Measurements from ENCODE around the gene TCTN3. TPM values are rescaled to one million over a fixed set of nuclear protein-coding genes. Genes with fewer than 3 reads are reported as not detected.

Gene TCTN3
- total and polyA plus RNA-seq, 2 of the 13 experiments (the other 11 are each of a cell fraction or from before 2014, with no cell fraction given): 53.3 to 60.0 TPM

DNA sequence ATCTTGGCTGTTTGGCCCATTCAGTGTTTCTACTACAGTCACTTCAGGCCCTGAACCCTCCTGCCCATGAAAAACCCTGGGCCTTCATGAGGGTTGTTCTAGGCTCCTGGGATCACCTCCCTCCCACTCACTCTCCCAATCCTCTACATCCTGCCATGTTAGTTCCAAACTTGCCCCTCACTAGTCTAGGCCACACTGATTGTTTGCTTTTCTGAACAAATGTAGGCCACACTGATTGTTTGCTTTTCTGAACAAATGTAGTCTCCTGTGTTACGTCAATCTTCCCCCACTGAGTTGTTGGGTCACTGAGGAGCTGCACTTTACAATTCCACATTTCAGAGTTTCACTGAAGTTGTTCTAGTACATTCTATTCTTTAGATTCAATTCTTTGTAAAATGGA, 31.9 kb downstream of the TCTN3 start (continued):
- TF ChIP-seq, protein P1, sequence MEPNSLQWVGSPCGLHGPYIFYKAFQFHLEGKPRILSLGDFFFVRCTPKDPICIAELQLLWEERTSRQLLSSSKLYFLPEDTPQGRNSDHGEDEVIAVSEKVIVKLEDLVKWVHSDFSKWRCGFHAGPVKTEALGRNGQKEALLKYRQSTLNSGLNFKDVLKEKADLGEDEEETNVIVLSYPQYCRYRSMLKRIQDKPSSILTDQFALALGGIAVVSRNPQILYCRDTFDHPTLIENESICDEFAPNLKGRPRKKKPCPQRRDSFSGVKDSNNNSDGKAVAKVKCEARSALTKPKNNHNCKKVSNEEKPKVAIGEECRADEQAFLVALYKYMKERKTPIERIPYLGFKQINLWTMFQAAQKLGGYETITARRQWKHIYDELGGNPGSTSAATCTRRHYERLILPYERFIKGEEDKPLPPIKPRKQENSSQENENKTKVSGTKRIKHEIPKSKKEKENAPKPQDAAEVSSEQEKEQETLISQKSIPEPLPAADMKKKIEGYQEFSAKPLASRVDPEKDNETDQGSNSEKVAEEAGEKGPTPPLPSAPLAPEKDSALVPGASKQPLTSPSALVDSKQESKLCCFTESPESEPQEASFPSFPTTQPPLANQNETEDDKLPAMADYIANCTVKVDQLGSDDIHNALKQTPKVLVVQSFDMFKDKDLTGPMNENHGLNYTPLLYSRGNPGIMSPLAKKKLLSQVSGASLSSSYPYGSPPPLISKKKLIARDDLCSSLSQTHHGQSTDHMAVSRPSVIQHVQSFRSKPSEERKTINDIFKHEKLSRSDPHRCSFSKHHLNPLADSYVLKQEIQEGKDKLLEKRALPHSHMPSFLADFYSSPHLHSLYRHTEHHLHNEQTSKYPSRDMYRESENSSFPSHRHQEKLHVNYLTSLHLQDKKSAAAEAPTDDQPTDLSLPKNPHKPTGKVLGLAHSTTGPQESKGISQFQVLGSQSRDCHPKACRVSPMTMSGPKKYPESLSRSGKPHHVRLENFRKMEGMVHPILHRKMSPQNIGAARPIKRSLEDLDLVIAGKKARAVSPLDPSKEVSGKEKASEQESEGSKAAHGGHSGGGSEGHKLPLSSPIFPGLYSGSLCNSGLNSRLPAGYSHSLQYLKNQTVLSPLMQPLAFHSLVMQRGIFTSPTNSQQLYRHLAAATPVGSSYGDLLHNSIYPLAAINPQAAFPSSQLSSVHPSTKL (CRISPR knock-in tag; IDR thresholded peaks at IDR 0.05): peak; percentile 71
- peak; percentile 95 for TF ChIP-seq NAIF1 (CRISPR knock-in tag; IDR thresholded peaks at IDR 0.05; ENCODE audit: borderline replicate concordance)

DNA sequence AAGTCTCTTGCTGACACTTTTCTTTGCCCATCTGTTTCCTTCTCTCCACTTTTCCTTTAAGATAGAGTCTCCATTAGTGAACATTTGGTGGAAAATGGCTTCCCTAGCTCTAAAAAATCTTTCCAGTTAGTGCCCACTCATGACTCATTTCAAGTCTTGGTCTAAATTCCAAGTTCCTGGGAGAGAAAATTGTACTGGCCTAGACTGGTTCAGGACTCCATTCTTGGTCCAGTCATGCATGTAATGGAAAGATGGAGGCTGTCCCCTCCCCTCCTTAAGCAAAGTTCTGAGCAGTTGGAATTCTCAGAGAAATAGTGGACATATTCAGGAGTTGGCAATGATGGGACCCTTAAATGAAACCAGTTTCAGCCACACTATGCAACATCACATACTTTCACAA, 33.4 kb downstream of the TCTN3 start:
- Histone ChIP-seq H3K4me2 (ENCODE audit: low read depth, low read length) (no peak overlapping the region), H3K4me3 (replicated peaks in 1 of 3; ENCODE audit: insufficient read depth in 1 of 3, low read depth in 2 of 3, low read length in 3 of 3) (no peak overlapping the region), H3K9me3 (ENCODE audit: low read length) (no peaks in the 10 kb centered on the region), H4K20me1 (ENCODE audit: insufficient read depth, low read length) (no peaks in the 10 kb centered on the region), H2AFZ (ENCODE audit: low read length) (no peak overlapping the region), H3K9ac (ENCODE audit: insufficient read depth, low read depth, low read length) (no peak overlapping the region), H3K79me2 (ENCODE audit: insufficient read depth, low read length) (peaks cover 12% of the 10 kb centered on the region), H3K27me3 (ENCODE audit: control insufficient read depth in 1 of 2, insufficient read depth in 2 of 2, low read length in 2 of 2) (no peaks in the 10 kb centered on the region; a peak in 1 of 5 replicates), H3K36me3 (replicated peaks in 1 of 2; ENCODE audit: control insufficient read depth in 1 of 2, insufficient read depth in 2 of 2, low read length in 2 of 2) (peaks cover 1 to 13% of the 10 kb centered on the region in 2 experiments; a peak in 1 of 5 replicates), H3K4me1 (ENCODE audit: insufficient read depth, low read length) (peaks cover 33% of the 10 kb centered on the region), H3K27ac (ENCODE audit: extremely low read length, insufficient read depth, low read length) (no peak overlapping the region)
- in situ Hi-C loops (cut with HindIII; ENCODE audit: extremely low pct_ligation_motif_present, low pct_unique_long_range_greater_than_20kb): no loop called here
- ChIA-PET CTCF (ENCODE audit: low intra/inter-chr PET ratio, low total read pairs) (no interaction called here), POLR2A (no interaction called here)
- no peak for FAIRE-seq
- no TSS peak for BruUV-seq (replicated peaks)
- DNase-seq (ENCODE audit: low spot score): no peak
- intact Hi-C loops (cut with micrococcal nuclease; ENCODE audit: unreplicated experiment): no loop called here
- ATAC-seq: no peak
- TF ChIP-seq ONECUT2 (CRISPR knock-in tag; IDR thresholded peaks at IDR 0.05) (no peak), U2AF2 (IDR thresholded peaks at IDR 0.05; ENCODE audit: low read depth, low read length) (no peak), KLF9 (CRISPR knock-in tag; IDR thresholded peaks at IDR 0.05; ENCODE audit: low read depth) (no peak), RFXAP (CRISPR knock-in tag; IDR thresholded peaks at IDR 0.05; ENCODE audit: borderline replicate concordance) (no peak), ZNF251 (CRISPR knock-in tag; IDR thresholded peaks at IDR 0.05) (no peak), CAMTA2 (CRISPR knock-in tag; IDR thresholded peaks at IDR 0.05; ENCODE audit: borderline replicate concordance) (no peak)
- TF ChIP-seq, protein P2, sequence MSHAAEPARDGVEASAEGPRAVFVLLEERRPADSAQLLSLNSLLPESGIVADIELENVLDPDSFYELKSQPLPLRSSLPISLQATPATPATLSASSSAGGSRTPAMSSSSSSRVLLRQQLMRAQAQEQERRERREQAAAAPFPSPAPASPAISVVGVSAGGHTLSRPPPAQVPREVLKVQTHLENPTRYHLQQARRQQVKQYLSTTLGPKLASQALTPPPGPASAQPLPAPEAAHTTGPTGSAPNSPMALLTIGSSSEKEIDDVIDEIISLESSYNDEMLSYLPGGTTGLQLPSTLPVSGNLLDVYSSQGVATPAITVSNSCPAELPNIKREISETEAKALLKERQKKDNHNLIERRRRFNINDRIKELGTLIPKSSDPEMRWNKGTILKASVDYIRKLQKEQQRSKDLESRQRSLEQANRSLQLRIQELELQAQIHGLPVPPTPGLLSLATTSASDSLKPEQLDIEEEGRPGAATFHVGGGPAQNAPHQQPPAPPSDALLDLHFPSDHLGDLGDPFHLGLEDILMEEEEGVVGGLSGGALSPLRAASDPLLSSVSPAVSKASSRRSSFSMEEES (CRISPR knock-in tag; IDR thresholded peaks at IDR 0.05): no peak
- TF ChIP-seq, protein P3, sequence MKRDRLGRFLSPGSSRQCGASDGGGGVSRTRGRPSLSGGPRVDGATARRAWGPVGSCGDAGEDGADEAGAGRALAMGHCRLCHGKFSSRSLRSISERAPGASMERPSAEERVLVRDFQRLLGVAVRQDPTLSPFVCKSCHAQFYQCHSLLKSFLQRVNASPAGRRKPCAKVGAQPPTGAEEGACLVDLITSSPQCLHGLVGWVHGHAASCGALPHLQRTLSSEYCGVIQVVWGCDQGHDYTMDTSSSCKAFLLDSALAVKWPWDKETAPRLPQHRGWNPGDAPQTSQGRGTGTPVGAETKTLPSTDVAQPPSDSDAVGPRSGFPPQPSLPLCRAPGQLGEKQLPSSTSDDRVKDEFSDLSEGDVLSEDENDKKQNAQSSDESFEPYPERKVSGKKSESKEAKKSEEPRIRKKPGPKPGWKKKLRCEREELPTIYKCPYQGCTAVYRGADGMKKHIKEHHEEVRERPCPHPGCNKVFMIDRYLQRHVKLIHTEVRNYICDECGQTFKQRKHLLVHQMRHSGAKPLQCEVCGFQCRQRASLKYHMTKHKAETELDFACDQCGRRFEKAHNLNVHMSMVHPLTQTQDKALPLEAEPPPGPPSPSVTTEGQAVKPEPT (CRISPR knock-in tag; IDR thresholded peaks at IDR 0.05; ENCODE audit: low read depth): no peak
- TF ChIP-seq, protein P4, sequence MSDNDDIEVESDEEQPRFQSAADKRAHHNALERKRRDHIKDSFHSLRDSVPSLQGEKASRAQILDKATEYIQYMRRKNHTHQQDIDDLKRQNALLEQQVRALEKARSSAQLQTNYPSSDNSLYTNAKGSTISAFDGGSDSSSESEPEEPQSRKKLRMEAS (IDR thresholded peaks at IDR 0.05): no peak
- TF ChIP-seq, protein P5, sequence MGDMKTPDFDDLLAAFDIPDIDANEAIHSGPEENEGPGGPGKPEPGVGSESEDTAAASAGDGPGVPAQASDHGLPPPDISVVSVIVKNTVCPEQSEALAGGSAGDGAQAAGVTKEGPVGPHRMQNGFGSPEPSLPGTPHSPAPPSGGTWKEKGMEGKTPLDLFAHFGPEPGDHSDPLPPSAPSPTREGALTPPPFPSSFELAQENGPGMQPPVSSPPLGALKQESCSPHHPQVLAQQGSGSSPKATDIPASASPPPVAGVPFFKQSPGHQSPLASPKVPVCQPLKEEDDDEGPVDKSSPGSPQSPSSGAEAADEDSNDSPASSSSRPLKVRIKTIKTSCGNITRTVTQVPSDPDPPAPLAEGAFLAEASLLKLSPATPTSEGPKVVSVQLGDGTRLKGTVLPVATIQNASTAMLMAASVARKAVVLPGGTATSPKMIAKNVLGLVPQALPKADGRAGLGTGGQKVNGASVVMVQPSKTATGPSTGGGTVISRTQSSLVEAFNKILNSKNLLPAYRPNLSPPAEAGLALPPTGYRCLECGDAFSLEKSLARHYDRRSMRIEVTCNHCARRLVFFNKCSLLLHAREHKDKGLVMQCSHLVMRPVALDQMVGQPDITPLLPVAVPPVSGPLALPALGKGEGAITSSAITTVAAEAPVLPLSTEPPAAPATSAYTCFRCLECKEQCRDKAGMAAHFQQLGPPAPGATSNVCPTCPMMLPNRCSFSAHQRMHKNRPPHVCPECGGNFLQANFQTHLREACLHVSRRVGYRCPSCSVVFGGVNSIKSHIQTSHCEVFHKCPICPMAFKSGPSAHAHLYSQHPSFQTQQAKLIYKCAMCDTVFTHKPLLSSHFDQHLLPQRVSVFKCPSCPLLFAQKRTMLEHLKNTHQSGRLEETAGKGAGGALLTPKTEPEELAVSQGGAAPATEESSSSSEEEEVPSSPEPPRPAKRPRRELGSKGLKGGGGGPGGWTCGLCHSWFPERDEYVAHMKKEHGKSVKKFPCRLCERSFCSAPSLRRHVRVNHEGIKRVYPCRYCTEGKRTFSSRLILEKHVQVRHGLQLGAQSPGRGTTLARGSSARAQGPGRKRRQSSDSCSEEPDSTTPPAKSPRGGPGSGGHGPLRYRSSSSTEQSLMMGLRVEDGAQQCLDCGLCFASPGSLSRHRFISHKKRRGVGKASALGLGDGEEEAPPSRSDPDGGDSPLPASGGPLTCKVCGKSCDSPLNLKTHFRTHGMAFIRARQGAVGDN (CRISPR knock-in tag; IDR thresholded peaks at IDR 0.05): no peak

Data from HepG2 (cell line).